Measurements from ENCODE around the gene PFAS.

GRCh38 chr17:8249621-8250500 lies 772 bp downstream of the PFAS start:
- TF ChIP-seq CTCF (IDR thresholded peaks at IDR 0.05) (no peak), EP300 (IDR thresholded peaks at IDR 0.05) (no peak)
